GM18909 (cell line): ENCODE measurements around the gene TMEM45B.
A peak's percentile ranks its signal among the peaks of the same experiment; 100 is the strongest.

ENCODE experiments used
- ATAC-seq: cut with Tn5 transposase; IDR thresholded peaks from one replicate; pipeline ENCODE4 v1.9.1; 2021; ENCODE audit warnings: mild to moderate bottlenecking; ENCODE audit not compliant: unreplicated experiment, poor library complexity

TMEM45B gene

DNA sequence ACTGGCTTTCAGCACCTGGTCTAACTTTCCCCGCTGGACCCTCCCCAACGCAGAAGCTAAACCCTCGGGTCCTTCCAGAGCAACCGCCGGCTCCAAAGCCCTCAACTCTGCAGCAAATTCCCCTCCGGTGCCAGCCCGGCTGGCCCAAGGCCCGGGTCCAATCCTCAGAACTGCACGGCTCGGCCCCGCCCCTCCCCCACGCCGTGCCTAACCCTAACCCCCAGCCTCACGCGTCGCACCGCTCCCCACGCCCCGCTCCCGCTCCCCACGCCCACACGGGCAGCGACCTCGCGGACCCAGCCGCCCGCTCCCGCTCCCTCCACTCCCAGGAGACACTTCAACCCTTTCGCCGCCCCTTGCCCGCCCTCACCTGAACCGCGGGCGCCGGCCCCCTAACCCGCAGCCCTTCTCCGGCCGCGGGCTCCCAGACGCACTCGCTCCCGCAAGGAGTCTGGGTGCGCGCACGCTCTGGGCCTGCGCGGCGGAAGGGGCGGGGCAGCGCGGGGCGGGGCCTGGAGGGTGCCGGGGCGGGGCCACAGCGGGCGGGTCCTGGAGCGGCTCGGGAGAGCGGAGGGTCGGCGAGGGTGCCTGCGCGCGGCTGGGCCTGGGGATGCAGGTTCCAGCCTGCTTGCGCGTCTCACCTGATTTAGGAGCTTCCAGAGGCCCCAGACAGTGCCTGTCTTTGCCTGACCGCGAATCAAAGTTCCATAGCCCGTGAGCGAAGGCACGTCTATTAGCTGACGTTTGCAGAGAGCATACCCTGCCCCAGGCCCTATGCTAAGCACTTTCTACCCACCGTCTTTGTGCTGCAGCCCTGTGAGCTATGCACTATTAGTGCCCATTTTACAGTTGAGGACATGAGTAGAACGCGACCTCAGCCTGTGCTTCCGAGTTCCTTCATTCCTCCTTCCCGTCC, 79.7 kb downstream of the TMEM45B start, which contains the start of gene NFRKB:
Gene NFRKB (minus strand): TSS at position 453 of the 916 bp plus-strand sequence. CDS start 2,729 bp downstream, outside the sequence.
- peak; percentile 95 for ATAC-seq

DNA sequence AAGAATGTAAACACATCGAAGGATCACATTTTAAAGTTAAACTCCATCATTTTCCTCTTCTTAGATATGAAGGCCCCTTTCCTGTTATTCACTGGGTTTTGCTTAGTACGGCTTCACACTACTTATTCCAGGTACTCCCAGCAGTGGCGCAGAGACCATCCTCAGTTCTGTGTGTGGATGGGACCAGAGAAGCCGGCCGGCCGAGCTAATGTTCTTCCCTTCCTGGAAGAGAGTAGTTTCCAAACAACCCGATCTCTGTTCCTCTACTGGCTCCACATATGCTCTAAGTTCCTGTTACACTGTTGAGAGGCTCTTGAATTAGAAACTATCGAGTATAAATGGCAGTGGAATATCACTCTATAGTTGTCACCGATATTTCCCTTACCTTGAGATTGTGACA, 80.4 kb downstream of the TMEM45B start:
- no peak for ATAC-seq

DNA sequence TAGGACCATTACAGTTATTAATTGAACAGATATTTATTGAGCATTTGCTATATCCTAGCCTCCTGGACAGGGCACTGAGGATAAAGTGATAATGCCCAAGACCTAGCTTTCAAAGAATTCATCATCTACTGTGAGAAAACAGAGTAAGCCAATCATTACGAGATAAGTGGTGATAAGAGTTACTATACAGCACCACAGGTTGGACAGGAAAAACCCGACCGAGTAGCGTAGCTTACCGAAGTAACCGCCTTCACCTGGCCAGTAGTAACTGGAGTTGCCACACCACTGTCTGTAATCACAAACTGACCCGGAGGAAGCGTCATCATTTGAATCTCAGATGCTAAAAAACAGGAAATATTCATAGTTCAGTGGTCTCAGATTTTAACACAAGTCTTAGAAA, 89.8 kb downstream of the TMEM45B start:
- ATAC-seq, result no peak
